Astrocyte (in vitro differentiated cells and primary cell): ENCODE data around the gene NPAS3. TPM values are rescaled to one million over a fixed set of nuclear protein-coding genes. Genes with fewer than 3 reads are reported as not detected.

ENCODE experiments used
- DNase-seq: peaks from one replicate; pipeline ENCODE4 v3.0.0-alpha.2; 2010; ENCODE audit warnings: low read depth
- FAIRE-seq: peaks from 2 replicates; lab custom pipeline; 2011; peaks lifted over from hg19 to GRCh38; lab: Jason Lieb, UNC
- H2AFZ ChIP-seq: 2 replicates; pipeline ENCODE4 v1.6.0; 2012; ENCODE audit warnings: low read depth, low read length, inconsistent platforms
- H3K27ac ChIP-seq: 2 replicates; pipeline ENCODE4 v1.5.1; 2011; ENCODE audit warnings: low read depth, low read length, inconsistent platforms
- H3K27me3 ChIP-seq: 2 replicates; pipeline ENCODE4 v1.6.0; 2011; ENCODE audit warnings: low read length, inconsistent platforms; ENCODE audit not compliant: insufficient read depth
- H3K36me3 ChIP-seq: 2 replicates; pipeline ENCODE4 v1.5.1; 2011; ENCODE audit warnings: low read length, inconsistent platforms; ENCODE audit not compliant: insufficient read depth
- H3K4me1 ChIP-seq: 2 replicates; pipeline ENCODE4 v1.5.1; 2011; ENCODE audit warnings: low read length, inconsistent platforms; ENCODE audit not compliant: insufficient read depth
- H3K4me2 ChIP-seq: 2 replicates; pipeline ENCODE4 v1.6.0; 2012; ENCODE audit warnings: low read length, inconsistent platforms
- H3K4me3 ChIP-seq: 2 replicates; pipeline ENCODE4 v1.5.1; 2011; ENCODE audit warnings: low read depth, mild to moderate bottlenecking, low read length, inconsistent platforms; ENCODE audit not compliant: insufficient read depth
- H3K79me2 ChIP-seq: 2 replicates; pipeline ENCODE4 v1.6.0; 2012; ENCODE audit warnings: mild to moderate bottlenecking, low read length, inconsistent platforms; ENCODE audit not compliant: insufficient read depth
- H3K9ac ChIP-seq: 2 replicates; pipeline ENCODE4 v1.6.0; 2012; ENCODE audit warnings: mild to moderate bottlenecking, low read length, inconsistent platforms
- H3K9me3 ChIP-seq: 2 replicates; pipeline ENCODE4 v1.5.1; 2012; ENCODE audit warnings: low read depth, mild to moderate bottlenecking, low read length, inconsistent platforms; ENCODE audit not compliant: insufficient read depth
- H4K20me1 ChIP-seq: 2 replicates; pipeline ENCODE4 v1.6.0; 2012; ENCODE audit warnings: low read length, inconsistent platforms; ENCODE audit not compliant: insufficient read depth
- H3K27ac Mint-ChIP-seq: one replicate; pipeline ENCODE4 v1.8.0; 2021; ENCODE audit warnings: mild to moderate bottlenecking, mixed read lengths; ENCODE audit not compliant: unreplicated experiment
- H3K27me3 Mint-ChIP-seq: one replicate; pipeline ENCODE4 v1.8.0; 2021; ENCODE audit warnings: low read depth, mixed read lengths; ENCODE audit not compliant: unreplicated experiment
- H3K36me3 Mint-ChIP-seq: one replicate; pipeline ENCODE4 v1.8.0; 2021; ENCODE audit warnings: low read depth, mixed read lengths; ENCODE audit not compliant: unreplicated experiment
- H3K4me1 Mint-ChIP-seq: one replicate; pipeline ENCODE4 v1.8.0; 2021; ENCODE audit warnings: low read depth, mixed read lengths; ENCODE audit not compliant: unreplicated experiment
- H3K4me3 Mint-ChIP-seq: one replicate; pipeline ENCODE4 v1.8.0; 2021; ENCODE audit warnings: mild to moderate bottlenecking, moderate library complexity, mixed read lengths; ENCODE audit not compliant: unreplicated experiment
- H3K9me3 Mint-ChIP-seq: one replicate; pipeline ENCODE4 v1.8.0; 2021; ENCODE audit warnings: mild to moderate bottlenecking, mixed read lengths; ENCODE audit not compliant: unreplicated experiment
- EZH2 ChIP-seq: IDR thresholded peaks from 2 replicates; pipeline ENCODE4 v1.6.1; 2012; ENCODE audit warnings: mild to moderate bottlenecking, low read length, inconsistent platforms; ENCODE audit not compliant: insufficient read depth
- total RNA-seq: library from RNA; stranded (reverse); gene quantifications from 2 replicates; pipeline ENCODE4 v1.2.1, GENCODE V29; 2021
- TF ChIP-seq, protein P1 (sequence below): IDR thresholded peaks from 2 replicates; pipeline ENCODE4 v1.5.1; 2011; ENCODE audit warnings: low read depth, mild to moderate bottlenecking, inconsistent platforms, low read length, moderate library complexity; ENCODE audit not compliant: insufficient read depth

NPAS3 gene
- total RNA-seq, 1 donor from 2014 or later: 2.6 TPM

DNA sequence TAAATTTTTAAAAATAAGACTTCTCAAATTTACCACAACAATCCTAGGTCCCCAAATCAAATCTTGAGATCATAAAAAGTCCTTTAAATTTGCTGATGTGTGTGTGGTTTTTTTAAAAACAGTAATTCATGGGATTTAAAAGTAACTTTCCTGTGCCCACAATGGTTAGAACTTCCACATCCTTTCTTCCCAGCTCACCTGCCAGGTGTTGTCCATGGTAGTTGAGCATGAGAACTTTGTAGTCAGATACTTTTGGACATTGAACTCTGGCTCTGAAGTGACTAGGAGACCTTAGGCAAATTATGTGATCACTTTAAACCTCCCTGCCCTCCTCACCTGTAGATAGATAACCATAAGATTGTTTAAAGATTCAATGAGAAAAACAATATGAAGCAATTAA, 253.2 kb downstream of the NPAS3 start:
- no peaks in the 10 kb centered on the region for H3K27me3 Mint-ChIP-seq
- H3K4me3 Mint-ChIP-seq: no peak overlapping the region
- FAIRE-seq (no peak), DNase-seq (no peak)
- Histone ChIP-seq H3K27me3 (no peaks in the 10 kb centered on the region), H3K4me1 (no peaks in the 10 kb centered on the region), H3K4me3 (no peak overlapping the region), H3K9me3 (no peaks in the 10 kb centered on the region), H4K20me1 (no peaks in the 10 kb centered on the region), H2AFZ (no peak overlapping the region), H3K36me3 (no peaks in the 10 kb centered on the region), H3K79me2 (no peaks in the 10 kb centered on the region), H3K27ac (no peak overlapping the region), H3K9ac (no peak overlapping the region), H3K4me2 (no peak overlapping the region)
- no peaks in the 10 kb centered on the region for H3K36me3 Mint-ChIP-seq
- H3K9me3 Mint-ChIP-seq: no peaks in the 10 kb centered on the region
- no peaks in the 10 kb centered on the region for H3K4me1 Mint-ChIP-seq
- TF ChIP-seq, protein P1, sequence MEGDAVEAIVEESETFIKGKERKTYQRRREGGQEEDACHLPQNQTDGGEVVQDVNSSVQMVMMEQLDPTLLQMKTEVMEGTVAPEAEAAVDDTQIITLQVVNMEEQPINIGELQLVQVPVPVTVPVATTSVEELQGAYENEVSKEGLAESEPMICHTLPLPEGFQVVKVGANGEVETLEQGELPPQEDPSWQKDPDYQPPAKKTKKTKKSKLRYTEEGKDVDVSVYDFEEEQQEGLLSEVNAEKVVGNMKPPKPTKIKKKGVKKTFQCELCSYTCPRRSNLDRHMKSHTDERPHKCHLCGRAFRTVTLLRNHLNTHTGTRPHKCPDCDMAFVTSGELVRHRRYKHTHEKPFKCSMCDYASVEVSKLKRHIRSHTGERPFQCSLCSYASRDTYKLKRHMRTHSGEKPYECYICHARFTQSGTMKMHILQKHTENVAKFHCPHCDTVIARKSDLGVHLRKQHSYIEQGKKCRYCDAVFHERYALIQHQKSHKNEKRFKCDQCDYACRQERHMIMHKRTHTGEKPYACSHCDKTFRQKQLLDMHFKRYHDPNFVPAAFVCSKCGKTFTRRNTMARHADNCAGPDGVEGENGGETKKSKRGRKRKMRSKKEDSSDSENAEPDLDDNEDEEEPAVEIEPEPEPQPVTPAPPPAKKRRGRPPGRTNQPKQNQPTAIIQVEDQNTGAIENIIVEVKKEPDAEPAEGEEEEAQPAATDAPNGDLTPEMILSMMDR: no peak
- TF ChIP-seq EZH2: no peak
- no peak overlapping the region for H3K27ac Mint-ChIP-seq

DNA sequence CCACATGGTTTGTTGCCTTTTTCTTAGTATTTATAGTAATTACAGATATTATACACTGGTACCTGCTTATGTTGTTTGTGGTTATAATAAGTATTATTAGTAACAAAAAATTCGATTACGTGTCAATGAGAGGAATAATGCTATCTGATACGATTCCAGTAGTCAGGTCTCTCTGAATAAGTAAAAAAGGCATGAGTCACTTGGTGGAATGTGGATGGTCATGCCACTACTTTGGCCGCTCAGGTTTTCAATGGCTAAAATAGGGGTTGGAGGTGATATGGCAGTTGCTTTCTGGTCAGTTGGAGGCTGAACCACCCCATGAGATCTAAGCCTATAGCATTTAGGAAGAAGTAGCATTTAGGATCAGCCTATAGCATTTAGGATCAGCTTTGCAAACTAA, 255.9 kb downstream of the NPAS3 start:
- Mint-ChIP-seq H3K9me3 (no peaks in the 10 kb centered on the region), H3K27ac (no peak overlapping the region), H3K4me3 (no peak overlapping the region), H3K36me3 (no peaks in the 10 kb centered on the region), H3K27me3 (no peaks in the 10 kb centered on the region), H3K4me1 (no peaks in the 10 kb centered on the region)
- Histone ChIP-seq H3K4me2 (no peak overlapping the region), H3K27me3 (no peaks in the 10 kb centered on the region), H3K9ac (no peak overlapping the region), H3K4me3 (no peak overlapping the region), H3K9me3 (no peaks in the 10 kb centered on the region), H3K4me1 (no peaks in the 10 kb centered on the region), H3K27ac (no peak overlapping the region), H2AFZ (no peak overlapping the region), H3K36me3 (no peaks in the 10 kb centered on the region), H4K20me1 (no peaks in the 10 kb centered on the region), H3K79me2 (no peaks in the 10 kb centered on the region)
- TF ChIP-seq EZH2: no peak
- TF ChIP-seq, protein P1: no peak
- DNase-seq (peak; percentile 4), FAIRE-seq (no peak)

DNA sequence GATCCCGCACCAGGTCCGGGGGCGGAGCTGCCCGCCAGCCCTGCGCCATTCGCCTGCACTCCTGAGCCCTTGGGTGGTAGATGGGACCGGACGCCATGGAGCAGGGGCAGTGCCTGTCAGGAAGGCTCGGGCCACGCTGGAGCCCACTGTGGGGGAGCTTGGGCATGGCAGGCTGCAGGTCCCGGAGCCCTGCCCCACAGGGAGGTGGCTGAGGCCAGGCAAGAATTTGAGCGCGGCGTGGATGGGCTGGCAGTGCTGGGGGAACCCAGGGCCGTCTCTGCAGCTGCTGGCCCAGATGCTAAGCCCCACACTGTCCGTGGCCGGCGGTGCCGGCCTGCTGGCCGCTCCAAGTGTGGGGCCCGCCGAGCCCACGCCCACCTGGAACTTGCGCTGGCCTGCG, 260.0 kb downstream of the NPAS3 start:
- H3K27me3 Mint-ChIP-seq: no peaks in the 10 kb centered on the region
- no peaks in the 10 kb centered on the region for H3K27me3 ChIP-seq
- H3K27ac ChIP-seq: no peak overlapping the region
- no peak for TF ChIP-seq EZH2
- TF ChIP-seq, protein P1: no peak
- no peak overlapping the region for H3K4me3 Mint-ChIP-seq
- H3K9me3 Mint-ChIP-seq: no peaks in the 10 kb centered on the region
- H3K9me3 ChIP-seq: no peaks in the 10 kb centered on the region
- H3K79me2 ChIP-seq: no peaks in the 10 kb centered on the region
- H3K4me3 ChIP-seq: no peak overlapping the region
- H2AFZ ChIP-seq: no peak overlapping the region
- no peak for DNase-seq
- no peaks in the 10 kb centered on the region for H3K36me3 Mint-ChIP-seq
- FAIRE-seq: no peak
- H4K20me1 ChIP-seq: no peaks in the 10 kb centered on the region
- H3K27ac Mint-ChIP-seq: no peak overlapping the region
- H3K4me2 ChIP-seq: no peak overlapping the region
- H3K9ac ChIP-seq: no peak overlapping the region
- no peaks in the 10 kb centered on the region for H3K36me3 ChIP-seq
- no peaks in the 10 kb centered on the region for H3K4me1 ChIP-seq
- no peaks in the 10 kb centered on the region for H3K4me1 Mint-ChIP-seq
